Endothelial cell of umbilical vein (primary cell): ENCODE results near the gene CCNJ. TPM values are rescaled to one million over a fixed set of nuclear protein-coding genes. Genes with fewer than 3 reads are reported as not detected.

ENCODE experiments used
- BruUV-seq: library from RNA; stranded (reverse); fragments of 400-500 nt; replicated peaks from 2 replicates; lab custom pipeline; 2021; lab: Mats Ljungman, UMichigan
- CTCF ChIA-PET: fragments of 300-600, 350-600 bp; sonication (Branson Sonifier 250); formaldehyde crosslinking; loops from one replicate; lab custom pipeline; 2021; ENCODE audit warnings: antibody characterized with exemption, inconsistent platforms; lab: Charles Lee
- POLR2A ChIA-PET: fragments of 300-600, 350-600 bp; sonication (Branson Sonifier 250); formaldehyde crosslinking; loops from one replicate; lab custom pipeline; 2021; ENCODE audit warnings: antibody characterized with exemption, inconsistent platforms; lab: Charles Lee
- DNase-seq: peaks from one replicate; pipeline ENCODE4 v3.0.0-alpha.2; 2011; ENCODE audit warnings: low read depth, low spot score
- FAIRE-seq: peaks from 2 replicates; lab custom pipeline; 2011; peaks lifted over from hg19 to GRCh38; lab: Jason Lieb, UNC
- H2AFZ ChIP-seq: 2 replicates; pipeline ENCODE4 v1.6.0; 2012; ENCODE audit warnings: low read depth, low read length, control low read depth, inconsistent platforms
- H3K27ac ChIP-seq: 2 replicates; pipeline ENCODE4 v1.5.1; 2011; ENCODE audit warnings: low read depth, mild to moderate bottlenecking, control low read depth, low read length, moderate library complexity; ENCODE audit not compliant: insufficient read depth
- H3K27me3 ChIP-seq, 2 experiments: 2 replicates each; pipeline versions ENCODE4 v1.6.0 to v1.6.1; 2011; ENCODE audit warnings: low read length in 2 of 2, mixed read lengths in 1 of 2; ENCODE audit not compliant: control insufficient read depth in 2 of 2, insufficient read depth in 2 of 2
- H3K36me3 ChIP-seq, 2 experiments: 2 replicates in 1 of 2; 3 replicates in 1 of 2; pipeline ENCODE4 v1.5.1; 2011; ENCODE audit warnings: low read length in 2 of 2, mild to moderate bottlenecking in 1 of 2, moderate library complexity in 1 of 2; ENCODE audit not compliant: control insufficient read depth in 2 of 2, insufficient read depth in 2 of 2; ENCODE audit errors: extremely low read depth in 1 of 2
- H3K4me1 ChIP-seq: 3 replicates; pipeline ENCODE4 v1.5.1; 2011; ENCODE audit warnings: mild to moderate bottlenecking, low read length; ENCODE audit not compliant: control insufficient read depth, insufficient read depth; ENCODE audit errors: extremely low read depth
- H3K4me2 ChIP-seq: 2 replicates; pipeline ENCODE4 v1.6.1; 2011; ENCODE audit warnings: low read length, control low read depth, mixed read lengths; ENCODE audit not compliant: insufficient read depth
- H3K4me3 ChIP-seq, 3 experiments: fragments of 200-600 bp in 1 of 3; sonication (generic), shearing (Covaris generic) in 1 of 3; replicated peaks in 1 of 3; 2 replicates each; pipeline ENCODE4 v1.5.1; 2011 to 2016; ENCODE audit warnings: control low read depth in 3 of 3, low read length in 3 of 3, mild to moderate bottlenecking in 2 of 3, inconsistent platforms in 1 of 3, low read depth in 1 of 3, moderate library complexity in 1 of 3; ENCODE audit not compliant: insufficient read depth in 1 of 3
- H3K79me2 ChIP-seq: 2 replicates; pipeline ENCODE4 v1.6.0; 2012; ENCODE audit warnings: low read length, inconsistent platforms; ENCODE audit not compliant: control insufficient read depth, insufficient read depth
- H3K9ac ChIP-seq: replicated peaks from 2 replicates; pipeline ENCODE3; 2011; ENCODE audit warnings: low read length, control low read depth; ENCODE audit not compliant: insufficient read depth; ENCODE audit errors: extremely low read depth
- H3K9me1 ChIP-seq: replicated peaks from 3 replicates; pipeline ENCODE4 v1.6.0; 2011; ENCODE audit warnings: mild to moderate bottlenecking, low read length; ENCODE audit not compliant: control insufficient read depth, insufficient read depth; ENCODE audit errors: extremely low read depth
- H3K9me3 ChIP-seq: replicated peaks from 2 replicates; pipeline ENCODE4 v1.5.1; 2012; ENCODE audit warnings: low read length, inconsistent platforms; ENCODE audit not compliant: control insufficient read depth, insufficient read depth
- H4K20me1 ChIP-seq: replicated peaks from 2 replicates; pipeline ENCODE3; 2011; ENCODE audit warnings: mild to moderate bottlenecking, low read length; ENCODE audit not compliant: control insufficient read depth, insufficient read depth; ENCODE audit errors: extremely low read depth
- CTCF ChIP-seq, 2 donors: IDR thresholded peaks; 1 replicate in 1 of 2; 2 replicates in 1 of 2; pipeline ENCODE4 v1.5.1; 2011; ENCODE audit warnings: low read length in 2 of 2, mild to moderate bottlenecking in 2 of 2, moderate library complexity in 2 of 2, control low read depth in 1 of 2, inconsistent platforms in 1 of 2, low read depth in 1 of 2; ENCODE audit not compliant: insufficient read depth in 1 of 2; ENCODE audit errors: extremely low read depth in 1 of 2
- EZH2 ChIP-seq: IDR thresholded peaks from 2 replicates; pipeline ENCODE4 v1.6.1; 2012; ENCODE audit warnings: borderline replicate concordance, low read depth, mild to moderate bottlenecking, moderate library complexity, low read length, inconsistent platforms; ENCODE audit not compliant: severe bottlenecking
- FOS ChIP-seq: IDR thresholded peaks from 2 replicates; pipeline ENCODE4 v1.6.1; 2011; ENCODE audit warnings: mild to moderate bottlenecking, low read length, moderate library complexity, borderline replicate concordance; ENCODE audit not compliant: insufficient read depth
- GATA2 ChIP-seq: IDR thresholded peaks from 2 replicates; pipeline ENCODE4 v1.7.0; 2011; ENCODE audit warnings: low read depth, mild to moderate bottlenecking, moderate library complexity, mixed read lengths, low read length; ENCODE audit not compliant: insufficient read length, insufficient read depth
- JUN ChIP-seq: IDR thresholded peaks from 2 replicates; pipeline ENCODE4 v1.6.1; 2011; ENCODE audit warnings: borderline replicate concordance, low read depth; ENCODE audit not compliant: insufficient read length, insufficient read depth
- MAX ChIP-seq: IDR thresholded peaks from 2 replicates; pipeline ENCODE4 v1.6.1; 2011; ENCODE audit not compliant: insufficient read depth, insufficient read length
- MYC ChIP-seq: IDR thresholded peaks from one replicate; pipeline ENCODE4 v1.6.1; 2011; ENCODE audit warnings: mild to moderate bottlenecking, low read depth, low read length
- POLR2A ChIP-seq: IDR thresholded peaks from 2 replicates; pipeline ENCODE4 v1.6.1; 2012; ENCODE audit warnings: low read depth, mild to moderate bottlenecking, control low read depth, low read length
- POLR2AphosphoS5 ChIP-seq: IDR thresholded peaks from 2 replicates; pipeline ENCODE4 v1.6.1; 2012; ENCODE audit warnings: low read depth, mild to moderate bottlenecking, control low read depth, low read length, moderate library complexity; ENCODE audit not compliant: insufficient read depth
- dilution Hi-C: fragments of 300-500 bp; cut with MboI; formaldehyde crosslinking; loops from one replicate; pipeline ENCODE4 v1.15.0; 2019; ENCODE audit warnings: low sequenced_read_pairs; ENCODE audit not compliant: extremely low pct_ligation_motif_present
- intact Hi-C: fragments of 100-400 bp; cut with micrococcal nuclease; formaldehyde crosslinking; loops from one replicate; pipeline ENCODE4 v1.10.0; 2022
- polyA plus RNA-seq, 4 experiments: library from polyadenylated mRNA; depleted of rRNA in 3 of 4; stranded (reverse) in 3 of 4; unstranded in 1 of 4; fragments of >200 nt; gene quantifications; 2 replicates each; pipeline versions ENCODE4 v1.2.1 to v1.2.3, GENCODE V29; 2011 to 2012; ENCODE audit warnings: missing spikeins in 1 of 4
- total RNA-seq: library from RNA; stranded (reverse); gene quantifications from 2 replicates; pipeline ENCODE4 v1.2.3, GENCODE V29; 2021

CCNJ gene
- total and polyA plus RNA-seq, 2 donors (not counting 3 experiments of a cell fraction or from before 2014, with no cell fraction given), result 25.5 to 27.6 TPM

GRCh38 chr10:96093948-96094347 lies 50.6 kb downstream of the CCNJ start:
- no peaks in the 10 kb centered on the region for H3K9me1 ChIP-seq
- no TSS peak for BruUV-seq
- H3K9ac ChIP-seq, result no peak overlapping the region
- H2AFZ ChIP-seq, result no peak overlapping the region
- no peak for FAIRE-seq
- ChIA-PET POLR2A (no interaction called here), CTCF (interaction anchor here (1.2 to 2.0 kb wide), 3 partner anchors 12 to 77 kb away, joined by 3 to 7 read pairs (median 3); no protein-coding TSS in a partner anchor)
- H4K20me1 ChIP-seq, result no peaks in the 10 kb centered on the region
- peaks cover 4% of the 10 kb centered on the region for H3K4me1 ChIP-seq
- peaks cover 35 to 40% of the 10 kb centered on the region in 2 experiments for H3K27me3 ChIP-seq
- no peak overlapping the region for H3K4me3 ChIP-seq
- dilution Hi-C loops, result no loop called here
- no peak for DNase-seq
- H3K36me3 ChIP-seq, result no peaks in the 10 kb centered on the region
- no peaks in the 10 kb centered on the region for H3K9me3 ChIP-seq
- no peak overlapping the region for H3K4me2 ChIP-seq
- H3K79me2 ChIP-seq, result no peaks in the 10 kb centered on the region
- intact Hi-C loops, result no loop called here
- H3K27ac ChIP-seq, result no peak overlapping the region
- TF ChIP-seq POLR2A, result no peak
- TF ChIP-seq EZH2, result no peak
- TF ChIP-seq MYC, result no peak
- TF ChIP-seq MAX, result no peak
- no peak for TF ChIP-seq JUN
- TF ChIP-seq FOS, result no peak
- TF ChIP-seq POLR2AphosphoS5, result no peak
- TF ChIP-seq GATA2, result no peak
- no peak for TF ChIP-seq CTCF (IDR thresholded peaks at IDR 0.05; ENCODE audit: extremely low read depth in 1 of 2, insufficient read depth in 1 of 2, low read depth in 1 of 2, low read length in 2 of 2)
